Measurements from ENCODE around the gene PDLIM1. TPM values are rescaled to one million over a fixed set of nuclear protein-coding genes. Genes with fewer than 3 reads are reported as not detected.
"Not testable (repeated sequence)": the region's sequence is repeated elsewhere in the genome, so short reads cannot be mapped to it uniquely, and the experiment has no call there.

PDLIM1 gene
- total RNA-seq, 4 donors from 2014 or later, result 71.4 to 112 (median 77.7) TPM

- DNase-seq (ENCODE audit: low spot score in 2 of 2), result no peak
- H3K4me1 ChIP-seq, result no peaks in the 10 kb centered on the region
- no peaks in the 10 kb centered on the region for H3K9me3 ChIP-seq
- no peaks in the 10 kb centered on the region for H3K27me3 ChIP-seq
- peak overlapping the region; percentile 43 for H3K4me3 ChIP-seq
- no peaks in the 10 kb centered on the region for H3K36me3 ChIP-seq
- no peak overlapping the region for H3K27ac ChIP-seq
- TF ChIP-seq POLR2AphosphoS5 (IDR thresholded peaks at IDR 0.05) (no peak), CTCF (IDR thresholded peaks at IDR 0.05) (no peak), POLR2A (IDR thresholded peaks at IDR 0.05) (no peak), EP300 (IDR thresholded peaks at IDR 0.05) (no peak)
- whole genome bisulfite sequencing, result 54% methylated on average over 10 of the region's 10 CpGs
Observed at GRCh38 chr10:95229724-95230627, 60.8 kb downstream of the PDLIM1 start.

GRCh38 chr10:95228934-95229723 is 61.7 kb downstream of the PDLIM1 start:
- not testable (repeated sequence) for H3K4me3 ChIP-seq; H3K36me3 ChIP-seq; H3K27ac ChIP-seq; H3K27me3 ChIP-seq; DNase-seq (ENCODE audit: low spot score in 2 of 2); H3K4me1 ChIP-seq; H3K9me3 ChIP-seq
- WGBS, result 86% methylated on average over 14 of the region's 14 CpGs

- no peak overlapping the region for H3K4me3 ChIP-seq
- H3K4me1 ChIP-seq, result no peaks in the 10 kb centered on the region
- no peak for DNase-seq (ENCODE audit: low spot score in 2 of 2)
- no peak for TF ChIP-seq CTCF (IDR thresholded peaks at IDR 0.05)
- TF ChIP-seq POLR2AphosphoS5 (IDR thresholded peaks at IDR 0.05), result no peak
- no peak for TF ChIP-seq POLR2A (IDR thresholded peaks at IDR 0.05)
- no peak for TF ChIP-seq EP300 (IDR thresholded peaks at IDR 0.05)
- H3K27ac ChIP-seq, result no peak overlapping the region
- no peaks in the 10 kb centered on the region for H3K9me3 ChIP-seq
- 35% methylated on average over 2 of the region's 2 CpGs for WGBS
- no peaks in the 10 kb centered on the region for H3K27me3 ChIP-seq
- H3K36me3 ChIP-seq, result no peaks in the 10 kb centered on the region
Observed at GRCh38 chr10:95225136-95225535, 65.7 kb downstream of the PDLIM1 start.

- 76% methylated on average over 5 of the region's 5 CpGs for WGBS
- Histone ChIP-seq H3K27me3 (no peaks in the 10 kb centered on the region), H3K36me3 (no peaks in the 10 kb centered on the region), H3K4me1 (no peaks in the 10 kb centered on the region), H3K9me3 (no peaks in the 10 kb centered on the region), H3K27ac (no peak overlapping the region), H3K4me3 (no peak overlapping the region)
- no peak for TF ChIP-seq POLR2AphosphoS5 (IDR thresholded peaks at IDR 0.05)
- no peak for TF ChIP-seq EP300 (IDR thresholded peaks at IDR 0.05)
- TF ChIP-seq POLR2A (IDR thresholded peaks at IDR 0.05), result no peak
- TF ChIP-seq CTCF (IDR thresholded peaks at IDR 0.05), result no peak
- no peak for DNase-seq (ENCODE audit: low spot score in 2 of 2)
Observed at GRCh38 chr10:95221124-95221523, 69.7 kb downstream of the PDLIM1 start.

GRCh38 chr10:95220539-95220938 is 70.3 kb downstream of the PDLIM1 start:
- no peak for DNase-seq (ENCODE audit: low spot score in 2 of 2)
- Histone ChIP-seq H3K27ac (no peak overlapping the region), H3K36me3 (no peaks in the 10 kb centered on the region), H3K27me3 (no peaks in the 10 kb centered on the region), H3K4me1 (no peaks in the 10 kb centered on the region), H3K9me3 (no peaks in the 10 kb centered on the region), H3K4me3 (no peak overlapping the region)
- no peak for TF ChIP-seq EP300 (IDR thresholded peaks at IDR 0.05)
- WGBS, result 88% methylated on average over 3 of the region's 3 CpGs

GRCh38 chr10:95217476-95217875 is 73.3 kb downstream of the PDLIM1 start:
- H3K36me3 ChIP-seq, result no peaks in the 10 kb centered on the region
- TF ChIP-seq POLR2AphosphoS5 (IDR thresholded peaks at IDR 0.05) (no peak), CTCF (IDR thresholded peaks at IDR 0.05) (no peak), POLR2A (IDR thresholded peaks at IDR 0.05) (no peak), EP300 (IDR thresholded peaks at IDR 0.05) (no peak)
- no peak overlapping the region for H3K27ac ChIP-seq
- DNase-seq (ENCODE audit: low spot score in 2 of 2), result no peak
- no peaks in the 10 kb centered on the region for H3K9me3 ChIP-seq
- no peaks in the 10 kb centered on the region for H3K27me3 ChIP-seq
- H3K4me3 ChIP-seq, result no peak overlapping the region
- H3K4me1 ChIP-seq, result no peaks in the 10 kb centered on the region
- 51% methylated on average over 1 of the region's 1 CpG for WGBS
